Neural progenitor cell (in vitro differentiated cells): ENCODE data around the gene KRT79.

Source experiments
- EZH2 ChIP-seq: fragments of 200-600 bp; sonication (generic); IDR thresholded peaks from 2 replicates; pipeline ENCODE4 v1.6.1; 2017; ENCODE audit warnings: antibody characterized with exemption, mild to moderate bottlenecking, moderate library complexity
- EZH2phosphoT487 ChIP-seq: fragments of 200-600 bp; sonication (generic); IDR thresholded peaks from 2 replicates; pipeline ENCODE4 v1.6.1; 2017; ENCODE audit warnings: antibody characterized with exemption

DNA sequence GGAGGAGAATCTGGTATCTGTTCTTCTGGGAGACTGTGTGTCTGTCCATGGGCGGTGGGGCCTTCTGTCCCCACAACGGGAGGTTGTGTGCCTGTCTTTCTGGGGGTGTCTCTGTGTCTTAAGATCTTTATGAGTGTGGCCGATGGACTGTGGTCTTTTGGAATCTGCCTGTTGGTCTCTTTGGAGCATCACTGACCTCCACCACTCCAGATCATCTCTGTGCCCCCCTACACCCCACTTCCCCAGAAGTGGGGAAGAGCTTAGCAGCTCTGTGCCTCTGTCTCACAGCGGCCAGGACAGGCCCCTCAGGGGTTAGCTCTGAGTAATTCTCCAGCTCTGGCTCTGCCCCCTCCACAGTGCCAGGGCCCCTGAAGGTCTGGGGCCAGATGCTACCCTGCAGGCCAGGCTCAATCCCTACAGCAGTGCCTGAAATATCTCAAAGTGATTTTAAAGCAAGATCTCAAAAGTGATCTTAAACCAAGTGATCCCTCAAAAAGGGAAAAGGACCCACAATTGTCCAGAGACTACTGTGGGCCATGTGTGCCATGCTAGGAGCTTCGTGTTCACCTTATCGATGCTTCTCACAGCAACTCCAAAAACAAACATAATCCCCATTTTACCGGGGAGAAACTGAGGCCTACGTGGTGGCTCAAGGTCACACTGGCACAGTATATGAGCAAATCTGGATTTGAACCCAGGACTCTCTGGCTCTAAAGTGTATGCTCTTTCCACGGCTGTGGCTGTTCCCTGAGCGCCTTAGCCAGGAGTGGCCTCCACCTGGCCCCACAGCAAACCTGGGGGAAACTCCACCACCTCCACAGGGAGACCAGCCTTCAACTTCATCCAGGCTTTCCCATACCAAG is 40.7 kb upstream of the KRT79 start:
- TF ChIP-seq EZH2 (no peak), EZH2phosphoT487 (no peak)
